Uterus (tissue), 4 donors: Measurements from ENCODE around the gene TMEM132C. TPM values are rescaled to one million over a fixed set of nuclear protein-coding genes. Genes with fewer than 3 reads are reported as not detected.

ENCODE experiments used
- DNase-seq, 2 donors: peaks; one replicate each; pipeline ENCODE4 v3.0.0-alpha.2; 2019 to 2020
- H3K27ac ChIP-seq, 2 donors: fragments of 200-600 bp; sonication (generic); 1 replicate in 1 of 2; 2 replicates in 1 of 2; pipeline ENCODE4 v1.5.1; 2016 to 2018
- H3K27me3 ChIP-seq, 2 donors: fragments of 200-600 bp; sonication (generic); one replicate each; pipeline ENCODE4 v1.5.1; 2018 to 2019; ENCODE audit warnings: control low read depth in 1 of 2
- H3K36me3 ChIP-seq, 2 donors: fragments of 200-600 bp; sonication (generic); one replicate each; pipeline ENCODE4 v1.5.1; 2019; ENCODE audit warnings: control low read depth in 1 of 2
- H3K4me1 ChIP-seq, 2 donors: fragments of 200-600 bp; sonication (generic); one replicate each; pipeline ENCODE4 v1.5.1; 2018 to 2019; ENCODE audit warnings: control low read depth in 1 of 2
- H3K4me3 ChIP-seq, 2 donors: fragments of 200-600 bp; sonication (generic); 1 replicate in 1 of 2; 2 replicates in 1 of 2; pipeline ENCODE4 v1.5.1; 2018 to 2019; ENCODE audit warnings: mild to moderate bottlenecking in 1 of 2
- H3K9me3 ChIP-seq, 2 donors: fragments of 200-600 bp; sonication (generic); one replicate each; pipeline ENCODE4 v1.5.1; 2019; ENCODE audit warnings: control low read depth in 1 of 2
- POLR2A ChIP-seq, 2 donors: fragments of 450-650 bp; IDR thresholded peaks; one replicate each; pipeline ENCODE4 v1.6.1; 2016; ENCODE audit warnings: antibody characterized with exemption in 2 of 2, mild to moderate bottlenecking in 1 of 2, moderate library complexity in 1 of 2
- intact Hi-C: fragments of 100-400 bp; cut with DNase I; formaldehyde crosslinking; loops from one replicate; pipeline ENCODE4 v1.15.1; 2023; ENCODE audit warnings: low total_unique reads
- total RNA-seq, 4 donors: library from RNA; depleted of rRNA in 3 of 4; stranded (reverse); fragments of >200 nt in 3 of 4; gene quantifications; one replicate each; pipeline versions ENCODE4 v1.1.0 to v1.2.4, GENCODE V29; 2014 to 2023
- TF ChIP-seq, protein P1 (sequence below), 4 experiments: fragments of 200-600 bp in 2 of 4; fragments of 450-650 bp in 2 of 4; sonication (generic) in 2 of 4; IDR thresholded peaks; one replicate each; pipeline ENCODE4 v1.5.1; 2016 to 2019; ENCODE audit warnings: antibody characterized with exemption in 4 of 4, mild to moderate bottlenecking in 2 of 4, moderate library complexity in 1 of 4
- donor health status: DM: yes; HTN: yes; CAD: no.

The TMEM132C gene
- total RNA-seq, 4 donors from 2014 or later, result 0.26 to 48.3 (median 5.0) TPM

DNA sequence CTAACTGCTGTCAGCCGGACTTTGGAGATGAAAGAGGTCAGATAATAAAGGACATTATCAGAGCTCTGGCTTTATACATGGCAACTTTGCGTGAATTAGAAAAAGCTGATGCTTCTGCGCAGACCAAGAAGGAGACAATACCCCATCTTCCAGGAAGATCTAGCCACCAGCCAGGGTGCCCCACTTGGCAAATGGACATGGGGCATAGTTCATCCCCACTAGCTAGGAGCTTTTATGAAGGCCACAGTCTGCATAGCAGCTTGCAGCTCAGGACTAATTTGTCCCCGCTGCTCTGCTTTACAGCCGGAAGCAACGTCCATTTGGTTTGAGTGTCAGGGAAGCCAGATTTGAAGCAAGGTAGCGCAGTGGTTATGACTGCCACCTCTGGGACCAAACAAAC is 101.0 kb downstream of the TMEM132C start:
- no peak for TF ChIP-seq POLR2A (IDR thresholded peaks at IDR 0.05)
- TF ChIP-seq, protein P1, sequence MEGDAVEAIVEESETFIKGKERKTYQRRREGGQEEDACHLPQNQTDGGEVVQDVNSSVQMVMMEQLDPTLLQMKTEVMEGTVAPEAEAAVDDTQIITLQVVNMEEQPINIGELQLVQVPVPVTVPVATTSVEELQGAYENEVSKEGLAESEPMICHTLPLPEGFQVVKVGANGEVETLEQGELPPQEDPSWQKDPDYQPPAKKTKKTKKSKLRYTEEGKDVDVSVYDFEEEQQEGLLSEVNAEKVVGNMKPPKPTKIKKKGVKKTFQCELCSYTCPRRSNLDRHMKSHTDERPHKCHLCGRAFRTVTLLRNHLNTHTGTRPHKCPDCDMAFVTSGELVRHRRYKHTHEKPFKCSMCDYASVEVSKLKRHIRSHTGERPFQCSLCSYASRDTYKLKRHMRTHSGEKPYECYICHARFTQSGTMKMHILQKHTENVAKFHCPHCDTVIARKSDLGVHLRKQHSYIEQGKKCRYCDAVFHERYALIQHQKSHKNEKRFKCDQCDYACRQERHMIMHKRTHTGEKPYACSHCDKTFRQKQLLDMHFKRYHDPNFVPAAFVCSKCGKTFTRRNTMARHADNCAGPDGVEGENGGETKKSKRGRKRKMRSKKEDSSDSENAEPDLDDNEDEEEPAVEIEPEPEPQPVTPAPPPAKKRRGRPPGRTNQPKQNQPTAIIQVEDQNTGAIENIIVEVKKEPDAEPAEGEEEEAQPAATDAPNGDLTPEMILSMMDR (IDR thresholded peaks at IDR 0.05), result no peak
- Histone ChIP-seq H3K4me3 (no peak overlapping the region), H3K4me1 (no peaks in the 10 kb centered on the region), H3K9me3 (no peaks in the 10 kb centered on the region), H3K36me3 (no peaks in the 10 kb centered on the region), H3K27ac (no peak overlapping the region), H3K27me3 (no peaks in the 10 kb centered on the region)
- no peak for DNase-seq
- intact Hi-C loops, result no loop called here

DNA sequence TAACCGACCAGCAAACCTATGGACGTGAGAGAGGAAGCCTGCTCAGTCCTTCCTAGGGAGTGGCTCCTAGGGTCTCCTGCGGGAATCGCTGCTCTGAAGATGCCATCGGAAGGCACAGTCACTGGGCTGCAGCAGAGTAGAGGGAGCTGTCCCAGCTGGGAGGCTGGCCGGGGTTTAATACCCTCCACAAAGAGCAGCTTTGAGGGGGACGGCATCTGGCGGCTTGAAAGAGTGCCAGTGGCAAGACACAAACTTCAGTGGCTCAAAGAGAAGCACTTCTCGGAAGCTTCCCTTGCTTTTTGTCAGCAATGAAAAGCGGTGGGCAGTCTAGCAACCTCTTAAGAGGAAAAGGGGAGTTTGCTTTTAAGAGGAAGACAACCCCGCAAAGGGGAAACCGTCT is 114.6 kb downstream of the TMEM132C start:
- intact Hi-C loops, result no loop called here
- Histone ChIP-seq H3K9me3 (no peaks in the 10 kb centered on the region), H3K27me3 (no peaks in the 10 kb centered on the region), H3K4me3 (no peak overlapping the region), H3K36me3 (no peaks in the 10 kb centered on the region), H3K27ac (no peak overlapping the region), H3K4me1 (no peaks in the 10 kb centered on the region)
- DNase-seq, result no peak
- TF ChIP-seq, protein P1 (IDR thresholded peaks at IDR 0.05), result no peak
- TF ChIP-seq POLR2A (IDR thresholded peaks at IDR 0.05), result no peak

DNA sequence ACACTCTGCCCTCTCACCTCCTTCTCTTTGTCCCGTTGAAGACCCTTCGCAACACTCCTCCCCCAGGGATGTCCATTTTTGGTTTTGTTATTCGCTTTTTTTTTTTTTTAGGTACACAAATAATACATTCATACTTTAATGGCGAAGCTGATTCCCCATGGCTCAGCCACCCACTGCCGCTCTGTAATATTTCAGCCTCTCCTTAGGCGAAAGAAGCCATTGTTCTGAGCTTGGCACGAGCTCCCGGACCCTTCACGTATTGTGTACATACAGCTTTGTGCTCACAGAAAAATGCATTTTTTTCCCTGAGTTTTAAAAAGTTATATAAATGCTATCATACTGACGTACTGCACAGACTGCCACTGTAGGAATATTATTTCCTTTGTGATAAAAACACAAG is 115.0 kb downstream of the TMEM132C start:
- no peaks in the 10 kb centered on the region for H3K27me3 ChIP-seq
- H3K4me3 ChIP-seq, result no peak overlapping the region
- H3K27ac ChIP-seq, result no peak overlapping the region
- no peak for DNase-seq
- TF ChIP-seq, protein P1 (IDR thresholded peaks at IDR 0.05), result no peak
- TF ChIP-seq POLR2A (IDR thresholded peaks at IDR 0.05), result no peak
- intact Hi-C loops, result no loop called here
- H3K9me3 ChIP-seq, result no peaks in the 10 kb centered on the region
- no peaks in the 10 kb centered on the region for H3K36me3 ChIP-seq
- no peaks in the 10 kb centered on the region for H3K4me1 ChIP-seq

DNA sequence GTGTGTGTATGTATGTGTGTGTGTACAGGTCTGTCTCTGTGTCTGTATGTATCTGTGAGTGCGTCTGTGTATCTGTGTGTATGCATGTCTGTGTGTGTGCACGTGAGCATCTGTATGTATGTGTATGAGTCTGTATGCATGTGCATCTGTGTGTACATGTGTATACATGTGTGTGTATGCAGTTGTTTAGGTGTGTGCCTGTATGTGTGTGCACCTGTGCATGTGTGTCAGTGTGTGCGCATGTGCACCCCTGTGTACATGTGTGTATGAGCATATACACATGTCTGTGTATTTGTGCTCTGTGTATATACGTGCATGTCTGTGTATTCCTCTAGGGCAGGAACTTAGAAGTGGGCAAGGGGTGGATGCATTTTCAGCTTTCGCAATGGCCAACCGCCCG is 116.0 kb downstream of the TMEM132C start:
- intact Hi-C loops, result no loop called here
- Histone ChIP-seq H3K9me3 (no peaks in the 10 kb centered on the region), H3K36me3 (no peaks in the 10 kb centered on the region), H3K4me1 (no peaks in the 10 kb centered on the region), H3K27me3 (no peaks in the 10 kb centered on the region), H3K4me3 (no peak overlapping the region), H3K27ac (no peak overlapping the region)
- TF ChIP-seq, protein P1 (IDR thresholded peaks at IDR 0.05), result no peak
- TF ChIP-seq POLR2A (IDR thresholded peaks at IDR 0.05), result no peak
- DNase-seq, result no peak

DNA sequence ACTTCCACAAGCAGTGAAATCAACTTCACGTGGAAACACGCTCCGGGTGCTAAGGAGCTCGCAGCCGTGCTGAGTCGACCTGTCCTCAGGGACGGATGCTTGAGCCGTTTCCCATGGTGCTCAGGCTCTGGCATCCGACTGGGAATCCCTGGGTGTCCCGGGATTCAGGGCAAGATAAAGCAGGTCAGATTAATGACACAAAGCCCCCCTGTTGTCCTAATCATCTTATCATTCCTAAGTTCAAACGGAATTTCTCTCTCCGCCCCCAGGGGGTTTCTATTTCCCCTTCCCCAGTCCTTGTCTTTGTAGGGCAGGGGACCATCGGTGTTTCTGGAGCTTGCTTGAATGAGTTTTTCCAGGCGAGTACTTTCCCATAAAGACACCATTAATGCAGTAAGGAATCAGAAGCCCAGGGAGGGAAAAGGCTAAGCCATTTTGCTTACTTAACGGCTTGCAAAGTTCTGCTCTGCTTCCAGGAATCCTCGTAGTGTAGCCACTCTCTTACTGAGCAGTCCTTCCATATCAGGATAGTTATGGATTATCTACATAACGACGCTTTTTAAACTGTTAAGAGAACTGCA is 116.5 kb downstream of the TMEM132C start:
- intact Hi-C loops, result no loop called here
- Histone ChIP-seq H3K27ac (no peak overlapping the region), H3K27me3 (no peaks in the 10 kb centered on the region), H3K9me3 (no peaks in the 10 kb centered on the region), H3K4me1 (no peaks in the 10 kb centered on the region), H3K4me3 (no peak overlapping the region), H3K36me3 (no peaks in the 10 kb centered on the region)
- TF ChIP-seq, protein P1 (IDR thresholded peaks at IDR 0.05), result no peak
- no peak for TF ChIP-seq POLR2A (IDR thresholded peaks at IDR 0.05)
- DNase-seq, result no peak
